ENCODE measurements around the gene FAM9C.
"Not testable (repeated sequence)": the region's sequence is repeated elsewhere in the genome, so short reads cannot be mapped to it uniquely, and the experiment has no call there.

GRCh38 chrX:13083755-13084326, 39.4 kb upstream of the FAM9C start:
- not testable (repeated sequence) for TF ChIP-seq CTCF, POLR2AphosphoS5 (IDR thresholded peaks at IDR 0.05)

Measured in prostate gland (tissue), 2 donors.